GM23338 (cell line): ENCODE results near the gene CYP19A1. TPM values are rescaled to one million over a fixed set of nuclear protein-coding genes. Genes with fewer than 3 reads are reported as not detected.
"Not testable (repeated sequence)": the region's sequence is repeated elsewhere in the genome, so short reads cannot be mapped to it uniquely, and the experiment has no call there.

Source experiments
- ATAC-seq: fragments of 200-7000 bp; cut with Tn5 transposase; 3 replicates; pipeline ENCODE4 v1.9.1; 2020
- DNase-seq: peaks from one replicate; pipeline ENCODE4 v3.0.0-alpha.2; 2015; ENCODE audit warnings: low spot score
- H2AFZ ChIP-seq: fragments of 200-600 bp; sonication (generic); 2 replicates; pipeline ENCODE4 v1.8.0; 2016; ENCODE audit warnings: antibody characterized with exemption, mild to moderate bottlenecking, moderate library complexity
- H3F3A ChIP-seq: fragments of 200-600 bp; sonication (generic); replicated peaks from 2 replicates; pipeline ENCODE4 v1.8.0; 2017; ENCODE audit warnings: antibody characterized with exemption, mixed run types, low read depth
- H3K27ac ChIP-seq: fragments of 200-600 bp; sonication (generic); 2 replicates; pipeline ENCODE4 v1.6.1; 2016; ENCODE audit warnings: low read depth
- H3K27me3 ChIP-seq: fragments of 200-600 bp; sonication (generic); 2 replicates; pipeline ENCODE4 v1.8.0; 2016; ENCODE audit warnings: mild to moderate bottlenecking, mixed run types, moderate library complexity; ENCODE audit not compliant: insufficient read depth
- H3K36me3 ChIP-seq: fragments of 200-600 bp; sonication (generic); 2 replicates; pipeline ENCODE4 v1.8.0; 2016; ENCODE audit warnings: mild to moderate bottlenecking; ENCODE audit not compliant: insufficient read depth
- H3K4me1 ChIP-seq: fragments of 200-600 bp; sonication (generic); 2 replicates; pipeline ENCODE4 v1.8.0; 2016; ENCODE audit warnings: mild to moderate bottlenecking, moderate library complexity; ENCODE audit not compliant: insufficient read depth
- H3K4me2 ChIP-seq: fragments of 200-600 bp; sonication (generic); 2 replicates; pipeline ENCODE4 v1.7.1; 2017; ENCODE audit warnings: mixed run types
- H3K4me3 ChIP-seq: fragments of 200-600 bp; sonication (generic); 2 replicates; pipeline ENCODE4 v1.6.1; 2016; ENCODE audit warnings: mixed run types
- H3K79me2 ChIP-seq: fragments of 200-600 bp; sonication (generic); replicated peaks from 2 replicates; pipeline ENCODE4 v1.8.0; 2017; ENCODE audit warnings: mild to moderate bottlenecking; ENCODE audit not compliant: insufficient read depth
- H3K9me2 ChIP-seq: fragments of 200-600 bp; sonication (generic); 2 replicates; pipeline ENCODE4 v1.8.0; 2017; ENCODE audit not compliant: insufficient read depth
- H4K20me1 ChIP-seq: fragments of 200-600 bp; sonication (generic); replicated peaks from 2 replicates; pipeline ENCODE4 v1.8.0; 2017; ENCODE audit warnings: mild to moderate bottlenecking; ENCODE audit not compliant: insufficient read depth
- H3K27ac Mint-ChIP-seq: 2 replicates; pipeline ENCODE4 v1.8.0; 2020; ENCODE audit warnings: inconsistent platforms, mild to moderate bottlenecking, moderate library complexity, mixed read lengths
- H3K27me3 Mint-ChIP-seq: 3 replicates; pipeline ENCODE4 v1.8.0; 2022; ENCODE audit warnings: low read depth, mild to moderate bottlenecking, moderate library complexity, mixed read lengths, inconsistent platforms; ENCODE audit not compliant: insufficient read depth, poor library complexity
- H3K36me3 Mint-ChIP-seq: 3 replicates; pipeline ENCODE4 v1.8.0; 2021; ENCODE audit warnings: low read depth, mild to moderate bottlenecking, inconsistent platforms, moderate library complexity, mixed read lengths
- H3K4me1 Mint-ChIP-seq: 3 replicates; pipeline ENCODE4 v1.8.0; 2020; ENCODE audit warnings: mild to moderate bottlenecking, inconsistent platforms, mixed read lengths
- H3K4me3 Mint-ChIP-seq: 3 replicates; pipeline ENCODE4 v1.8.0; 2021; ENCODE audit warnings: moderate library complexity, mild to moderate bottlenecking, inconsistent platforms, mixed read lengths
- H3K9me3 Mint-ChIP-seq: 3 replicates; pipeline ENCODE4 v1.8.0; 2020; ENCODE audit warnings: moderate library complexity, mild to moderate bottlenecking, inconsistent platforms, mixed read lengths
- EZH2 ChIP-seq: fragments of 200-600 bp; sonication (generic); IDR thresholded peaks from one replicate; pipeline ENCODE4 v1.8.0; 2017; ENCODE audit warnings: antibody characterized with exemption, mild to moderate bottlenecking, low read depth; ENCODE audit not compliant: unreplicated experiment
- EZH2phosphoT487 ChIP-seq: fragments of 200-600 bp; sonication (generic); IDR thresholded peaks from one replicate; pipeline ENCODE4 v1.8.1; 2018; ENCODE audit warnings: antibody characterized with exemption; ENCODE audit not compliant: unreplicated experiment
- JUNB ChIP-seq: IDR thresholded peaks from one replicate; pipeline ENCODE4 v1.6.1; 2016; ENCODE audit warnings: antibody characterized with exemption; ENCODE audit not compliant: unreplicated experiment
- NANOG ChIP-seq: IDR thresholded peaks from 2 replicates; pipeline ENCODE4 v1.6.1; 2016; ENCODE audit warnings: antibody characterized with exemption, borderline replicate concordance
- REST ChIP-seq: IDR thresholded peaks from one replicate; pipeline ENCODE4 v1.6.1; 2018; ENCODE audit warnings: antibody characterized with exemption; ENCODE audit not compliant: unreplicated experiment
- STAT1 ChIP-seq: IDR thresholded peaks from one replicate; pipeline ENCODE4 v1.6.1; 2016; ENCODE audit warnings: antibody characterized with exemption; ENCODE audit not compliant: unreplicated experiment
- polyA plus RNA-seq: library from polyadenylated mRNA; unstranded; fragments of >200 nt; fragmentation: Nextera tagmentation; extraction: Ambion mirVana; gene quantifications from 2 replicates; pipeline ENCODE4 v1.2.1, GENCODE V29; 2016
- total RNA-seq: library from RNA; depleted of rRNA; stranded (reverse); fragments of >200 nt; shearing (Covaris generic); gene quantifications from 2 replicates; pipeline ENCODE4 v1.2.3, GENCODE V29; 2014
- TF ChIP-seq, protein P1 (sequence below), 2 experiments: fragments of 200-600 bp in 1 of 2; sonication (generic) in 1 of 2; conservative IDR thresholded peaks; 2 replicates each; pipeline versions ENCODE4 v1.5.1 to v1.6.1; 2016 to 2017; ENCODE audit warnings: antibody characterized with exemption in 2 of 2, low read depth in 2 of 2, mild to moderate bottlenecking in 2 of 2, moderate library complexity in 1 of 2

CYP19A1 gene
- total and polyA plus RNA-seq, 2 experiments from 2014 or later = 0.42 TPM; not detected in 1

DNA sequence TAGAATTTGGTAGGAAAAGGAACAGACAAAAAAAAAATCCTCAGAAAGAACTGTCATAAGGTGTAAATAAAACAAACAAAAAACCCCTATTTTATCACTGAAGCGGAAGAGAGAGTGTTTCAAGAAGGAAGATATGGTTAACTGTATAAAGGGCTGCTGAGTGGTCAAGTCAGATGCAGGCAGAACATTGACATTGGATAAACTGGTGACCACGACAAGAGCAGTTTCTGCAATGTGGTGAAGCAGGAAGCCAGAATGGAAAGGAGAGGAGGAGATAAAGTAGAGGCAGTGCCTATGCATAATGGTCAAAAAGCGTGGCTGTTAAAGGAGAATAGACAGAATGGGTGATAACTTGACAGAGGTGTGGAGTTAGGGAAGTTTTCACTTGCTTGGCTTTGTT lies 75.3 kb downstream of the CYP19A1 start (continued):
- TF ChIP-seq, protein P1, sequence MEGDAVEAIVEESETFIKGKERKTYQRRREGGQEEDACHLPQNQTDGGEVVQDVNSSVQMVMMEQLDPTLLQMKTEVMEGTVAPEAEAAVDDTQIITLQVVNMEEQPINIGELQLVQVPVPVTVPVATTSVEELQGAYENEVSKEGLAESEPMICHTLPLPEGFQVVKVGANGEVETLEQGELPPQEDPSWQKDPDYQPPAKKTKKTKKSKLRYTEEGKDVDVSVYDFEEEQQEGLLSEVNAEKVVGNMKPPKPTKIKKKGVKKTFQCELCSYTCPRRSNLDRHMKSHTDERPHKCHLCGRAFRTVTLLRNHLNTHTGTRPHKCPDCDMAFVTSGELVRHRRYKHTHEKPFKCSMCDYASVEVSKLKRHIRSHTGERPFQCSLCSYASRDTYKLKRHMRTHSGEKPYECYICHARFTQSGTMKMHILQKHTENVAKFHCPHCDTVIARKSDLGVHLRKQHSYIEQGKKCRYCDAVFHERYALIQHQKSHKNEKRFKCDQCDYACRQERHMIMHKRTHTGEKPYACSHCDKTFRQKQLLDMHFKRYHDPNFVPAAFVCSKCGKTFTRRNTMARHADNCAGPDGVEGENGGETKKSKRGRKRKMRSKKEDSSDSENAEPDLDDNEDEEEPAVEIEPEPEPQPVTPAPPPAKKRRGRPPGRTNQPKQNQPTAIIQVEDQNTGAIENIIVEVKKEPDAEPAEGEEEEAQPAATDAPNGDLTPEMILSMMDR (conservative IDR thresholded peaks at IDR 0.05; ENCODE audit: low read depth in 2 of 2) = no peak
- TF ChIP-seq EZH2phosphoT487 (no peak), EZH2 (no peak), NANOG (no peak), STAT1 (no peak), REST (no peak)

GRCh38 chr15:51262463-51262862 lies 75.9 kb downstream of the CYP19A1 start:
- Mint-ChIP-seq H3K4me3 (no peak overlapping the region), H3K36me3 (peaks cover 8% of the 10 kb centered on the region; the same call in 2 of the 3 replicates), H3K4me1 (peaks cover 8% of the 10 kb centered on the region; the same call in 2 of the 3 replicates), H3K9me3 (peaks cover 8% of the 10 kb centered on the region; the same call in 2 of the 3 replicates), H3K27me3 (peaks cover 18% of the 10 kb centered on the region), H3K27ac (no peak overlapping the region)
- TF ChIP-seq, protein P1 (conservative IDR thresholded peaks at IDR 0.05; ENCODE audit: low read depth in 2 of 2) = no peak
- no peak for TF ChIP-seq NANOG
- TF ChIP-seq REST = no peak
- TF ChIP-seq JUNB = no peak
- TF ChIP-seq STAT1 = no peak
- TF ChIP-seq EZH2phosphoT487 = no peak
- ATAC-seq (no peak), DNase-seq (no peak)
- Histone ChIP-seq H3F3A (no peaks in the 10 kb centered on the region), H3K36me3 (peaks cover 6% of the 10 kb centered on the region; the same call in 1 of the 2 replicates), H3K27me3 (peaks cover 22% of the 10 kb centered on the region), H3K4me1 (peaks cover 5% of the 10 kb centered on the region; the same call in 1 of the 2 replicates), H2AFZ (no peak overlapping the region), H3K27ac (no peak overlapping the region), H3K9me2 (peaks cover 7% of the 10 kb centered on the region; the same call in 1 of the 2 replicates), H3K4me2 (no peak overlapping the region), H3K79me2 (no peaks in the 10 kb centered on the region), H4K20me1 (no peaks in the 10 kb centered on the region), H3K4me3 (no peak overlapping the region)

DNA sequence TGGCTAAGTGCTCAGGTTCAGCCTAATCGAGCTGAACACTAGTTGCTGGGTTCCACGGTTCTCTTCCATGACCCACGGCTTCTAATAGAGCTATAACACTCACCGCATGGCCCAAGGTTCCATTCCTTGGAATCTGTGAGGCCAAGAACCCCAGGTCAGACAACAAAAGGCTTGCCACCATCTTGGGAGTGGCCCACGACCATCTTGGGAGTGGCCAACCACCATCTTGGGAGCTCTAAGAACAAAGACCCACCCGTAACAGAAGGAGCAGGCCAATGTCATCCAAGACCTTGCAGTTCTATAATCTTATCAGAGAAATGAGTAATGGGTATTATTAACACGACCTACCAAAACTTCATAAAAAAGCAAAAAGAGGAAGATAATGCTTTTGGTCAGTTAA lies 77.3 kb downstream of the CYP19A1 start:
- H3K27ac Mint-ChIP-seq = not testable (repeated sequence)

More for the DNA sequence above, 77.3 kb downstream of the CYP19A1 start:
- not testable (repeated sequence) for H2AFZ ChIP-seq, H3K4me3 ChIP-seq, H3K36me3 ChIP-seq, H3F3A ChIP-seq, H3K27me3 Mint-ChIP-seq, H4K20me1 ChIP-seq, H3K27me3 ChIP-seq, ATAC-seq, H3K4me1 Mint-ChIP-seq, H3K36me3 Mint-ChIP-seq, H3K4me2 ChIP-seq, DNase-seq, H3K9me2 ChIP-seq, H3K4me3 Mint-ChIP-seq, H3K9me3 Mint-ChIP-seq, H3K4me1 ChIP-seq, H3K79me2 ChIP-seq, H3K27ac ChIP-seq
